ENCODE measurements around the gene MOCOS. TPM values are rescaled to one million over a fixed set of nuclear protein-coding genes. Genes with fewer than 3 reads are reported as not detected.

MOCOS gene
- total and polyA plus RNA-seq, 2 of the 8 experiments (the other 6 are each of a cell fraction or from before 2014, with no cell fraction given) = 4.7 to 5.8 TPM

- TF ChIP-seq MAX (IDR thresholded peaks at IDR 0.05) = no peak
- no peak for TF ChIP-seq SP1 (IDR thresholded peaks at IDR 0.05; ENCODE audit: low read depth, low read length)
- no peak for TF ChIP-seq EP300 (IDR thresholded peaks at IDR 0.05; ENCODE audit: borderline replicate concordance in 1 of 2, low read depth in 2 of 2, low read length in 2 of 2)
- no peak for TF ChIP-seq ATF2 (IDR thresholded peaks at IDR 0.05; ENCODE audit: low read length)
- no peak for TF ChIP-seq CHD2 (IDR thresholded peaks at IDR 0.05; ENCODE audit: low read length)
- no peak for TF ChIP-seq SRF (IDR thresholded peaks at IDR 0.05; ENCODE audit: low read depth, low read length)
- TF ChIP-seq HDAC6 (IDR thresholded peaks at IDR 0.05; ENCODE audit: low read depth, low read length) = no peak
Measured at GRCh38 chr18:36250827-36251226, 63.5 kb downstream of the MOCOS start (continued).

Data from H1 (cell line).